HepG2 (cell line): ENCODE results near the gene DPM1. TPM values are rescaled to one million over a fixed set of nuclear protein-coding genes. Genes with fewer than 3 reads are reported as not detected.

Source experiments
- CHD4 ChIP-seq: fragments of 200-600 bp; sonication (generic); IDR thresholded peaks from 2 replicates; pipeline ENCODE4 v1.7.0; 2017; ENCODE audit warnings: mild to moderate bottlenecking, low read length, borderline replicate concordance
- CSRNP2 ChIP-seq: sonication (generic); formaldehyde crosslinking; conservative IDR thresholded peaks from 2 replicates; pipeline ENCODE4 v1.8.0; 2022; ENCODE audit warnings: low read depth, missing genetic modification reagents
- EHMT2 ChIP-seq: fragments of 200-600 bp; sonication (generic); IDR thresholded peaks from 2 replicates; pipeline ENCODE4 v1.7.0; 2017; ENCODE audit warnings: antibody characterized with exemption, low read depth, low read length, borderline replicate concordance
- HES4 ChIP-seq: sonication (generic); formaldehyde crosslinking; IDR thresholded peaks from 2 replicates; pipeline ENCODE4 v1.9.0; 2021; ENCODE audit warnings: mild to moderate bottlenecking, missing genetic modification reagents, borderline replicate concordance
- HHEX ChIP-seq: IDR thresholded peaks from 2 replicates; pipeline ENCODE4 v1.6.1; 2016; ENCODE audit warnings: control low read depth
- HNRNPL ChIP-seq: fragments of 200-400 bp; formaldehyde crosslinking; IDR thresholded peaks from 2 replicates; pipeline ENCODE4 v1.6.1; 2017; ENCODE audit warnings: mild to moderate bottlenecking, low read depth, low read length
- MAFK ChIP-seq, 2 experiments: IDR thresholded peaks in 1 of 2; conservative IDR thresholded peaks in 1 of 2; 2 replicates each; pipeline ENCODE4 v1.6.1; 2011; ENCODE audit warnings: improper control_type of control experiment in 2 of 2, low read length in 2 of 2
- RELA ChIP-seq: sonication (generic); formaldehyde crosslinking; IDR thresholded peaks from 2 replicates; pipeline ENCODE4 v1.4.0; 2020; ENCODE audit warnings: missing genetic modification reagents
- SIX1 ChIP-seq: sonication (generic); formaldehyde crosslinking; IDR thresholded peaks from 2 replicates; pipeline ENCODE4 v1.4.0; 2020; ENCODE audit warnings: missing genetic modification reagents, borderline replicate concordance
- THAP8 ChIP-seq: sonication (generic); formaldehyde crosslinking; IDR thresholded peaks from 2 replicates; pipeline ENCODE4 v1.5.1; 2020; ENCODE audit warnings: missing genetic modification reagents, mild to moderate bottlenecking, borderline replicate concordance
- ZNF251 ChIP-seq: sonication (generic); formaldehyde crosslinking; IDR thresholded peaks from 2 replicates; pipeline ENCODE4 v1.9.0; 2021; ENCODE audit warnings: mild to moderate bottlenecking, missing genetic modification reagents
- ZNF350 ChIP-seq: sonication (generic); formaldehyde crosslinking; IDR thresholded peaks from 2 replicates; pipeline ENCODE4 v1.4.0; 2020; ENCODE audit warnings: mild to moderate bottlenecking, low read depth, missing genetic modification reagents, borderline replicate concordance
- ZNF512 ChIP-seq: sonication (generic); formaldehyde crosslinking; IDR thresholded peaks from 2 replicates; pipeline ENCODE4 v1.4.0; 2020; ENCODE audit warnings: mild to moderate bottlenecking, missing genetic modification reagents
- ZNF512B ChIP-seq: sonication (generic); formaldehyde crosslinking; IDR thresholded peaks from 2 replicates; pipeline ENCODE4 v1.5.1; 2020; ENCODE audit warnings: missing genetic modification reagents, mild to moderate bottlenecking, borderline replicate concordance
- ZNF546 ChIP-seq: sonication (generic); formaldehyde crosslinking; conservative IDR thresholded peaks from 2 replicates; pipeline ENCODE4 v1.8.1; 2023; ENCODE audit warnings: mild to moderate bottlenecking, missing genetic modification reagents
- ZNF547 ChIP-seq: sonication (generic); formaldehyde crosslinking; IDR thresholded peaks from 2 replicates; pipeline ENCODE4 v1.5.1; 2020; ENCODE audit warnings: mild to moderate bottlenecking, missing genetic modification reagents
- ZNF775 ChIP-seq: sonication (generic); formaldehyde crosslinking; IDR thresholded peaks from 2 replicates; pipeline ENCODE4 v1.4.0; 2020; ENCODE audit warnings: missing genetic modification reagents, mild to moderate bottlenecking, moderate library complexity, borderline replicate concordance
- ZZZ3 ChIP-seq: sonication (generic); formaldehyde crosslinking; IDR thresholded peaks from 2 replicates; pipeline ENCODE4 v1.4.0; 2020; ENCODE audit warnings: missing genetic modification reagents, mild to moderate bottlenecking, borderline replicate concordance
- polyA plus RNA-seq, 8 experiments: library from polyadenylated mRNA; depleted of rRNA in 3 of 8; stranded (reverse) in 7 of 8; unstranded in 1 of 8; fragments of >200 nt; fragmentation: Illumina TruSeq in 4 of 8; extraction: Trizol in 4 of 8; gene quantifications; 2 replicates each; pipeline versions ENCODE4 v1.2.1 to v1.2.3, GENCODE V29; 2011 to 2016; ENCODE audit warnings: low read depth in 4 of 8, missing spikeins in 1 of 8, mixed read lengths in 1 of 8; ENCODE audit not compliant: insufficient read depth in 1 of 8
- total RNA-seq, 5 experiments: library from RNA; depleted of rRNA; stranded (reverse); fragments of >200 nt; fragmentation: Illumina TruSeq; extraction: Trizol; gene quantifications; 2 replicates each; pipeline ENCODE4 v1.2.3, GENCODE V29; 2016; ENCODE audit warnings: low read depth in 1 of 5

The DPM1 gene
- total and polyA plus RNA-seq, 2 of the 13 experiments (the other 11 are each of a cell fraction or from before 2014, with no cell fraction given), result 83.2 to 161 TPM

- no peak for TF ChIP-seq CHD4
- peak; percentile 58 for TF ChIP-seq ZNF547
- TF ChIP-seq ZNF775 (CRISPR knock-in tag), result 0 out of 2 replicates have a peak, but pooled peaks have one; percentile 10
- no peak for TF ChIP-seq HNRNPL
- no peak; the same call in 1 of the 2 replicates for TF ChIP-seq CSRNP2 (CRISPR knock-in tag)
- TF ChIP-seq RELA, result no peak
- no peak for TF ChIP-seq HHEX (CRISPR knock-in tag)
- 0 out of 2 replicates have a peak, but pooled peaks have one; percentile 10 for TF ChIP-seq ZNF512B (CRISPR knock-in tag)
- TF ChIP-seq ZNF251 (CRISPR knock-in tag), result peak; percentile 23; the same call in 1 of the 2 replicates
- peak; percentile 13; the same call in 1 of the 2 replicates for TF ChIP-seq ZZZ3
- TF ChIP-seq SIX1 (CRISPR knock-in tag), result no peak
- peak; percentile 69; the same call in 1 of the 2 replicates for TF ChIP-seq ZNF512 (CRISPR knock-in tag)
- no peak; the same call in none of the 2 replicates for TF ChIP-seq ZNF350
- TF ChIP-seq ZNF546 (CRISPR knock-in tag), result peak; percentile 14; the same call in 1 of the 2 replicates
- TF ChIP-seq EHMT2, result no peak; the same call in 1 of the 2 replicates
- TF ChIP-seq MAFK (conservative IDR thresholded peaks at IDR 0.05 in 1 of 2, IDR thresholded peaks at IDR 0.05 in 1 of 2; ENCODE audit: low read length in 2 of 2), result no peak
- TF ChIP-seq HES4, result peak; percentile 21; the same call in 1 of the 2 replicates
- peak; percentile 79; the same call in 1 of the 2 replicates for TF ChIP-seq THAP8 (CRISPR knock-in tag)
Measured at GRCh38 chr20:50958615-50959542, 547 bp upstream of the DPM1 start, which contains the start of gene MOCS3 (continued).
